HS-5 (cell line): ENCODE results near the gene INAVA.
A peak's percentile ranks its signal among the peaks of the same experiment; 100 is the strongest.
"Not testable (repeated sequence)": the region's sequence is repeated elsewhere in the genome, so short reads cannot be mapped to it uniquely, and the experiment has no call there.

Experiments
- DNase-seq: peaks from one replicate; pipeline ENCODE4 v3.0.0-alpha.2; 2012; ENCODE audit warnings: low read depth

INAVA gene

GRCh38 chr1:200922406-200922805 is 27.7 kb downstream of the INAVA start:
- no peak for DNase-seq

GRCh38 chr1:200923601-200924000 is 28.9 kb downstream of the INAVA start:
- DNase-seq = peak; percentile 13

- DNase-seq = peak; percentile 49
Observed at GRCh38 chr1:200925831-200926230, 31.1 kb downstream of the INAVA start.

GRCh38 chr1:200929530-200930278 is 35.0 kb downstream of the INAVA start:
- no peak for DNase-seq

- not testable (repeated sequence) for DNase-seq
Observed at GRCh38 chr1:200930285-200930684, 35.6 kb downstream of the INAVA start.

- no peak for DNase-seq
Observed at GRCh38 chr1:200931776-200932175, 37.1 kb downstream of the INAVA start.

GRCh38 chr1:200934676-200935245 is 40.1 kb downstream of the INAVA start:
- DNase-seq = no peak

GRCh38 chr1:200935286-200935962 is 40.7 kb downstream of the INAVA start:
- not testable (repeated sequence) for DNase-seq

- no peak for DNase-seq
Observed at GRCh38 chr1:200938955-200939354, 44.3 kb downstream of the INAVA start.

GRCh38 chr1:200945111-200945510 is 50.4 kb downstream of the INAVA start:
- no peak for DNase-seq

GRCh38 chr1:200947059-200947566 is 52.4 kb downstream of the INAVA start:
- no peak for DNase-seq

- no peak for DNase-seq
Observed at GRCh38 chr1:200949626-200950025, 54.9 kb downstream of the INAVA start.

- DNase-seq = peak; percentile 29
Observed at GRCh38 chr1:200951016-200951415, 56.3 kb downstream of the INAVA start.

- DNase-seq = no peak
Observed at GRCh38 chr1:200954434-200954833, 59.7 kb downstream of the INAVA start.

GRCh38 chr1:200958597-200958996 is 63.9 kb downstream of the INAVA start:
- no peak for DNase-seq

GRCh38 chr1:200959411-200959921 is 64.8 kb downstream of the INAVA start:
- DNase-seq = no peak

- no peak for DNase-seq
Observed at GRCh38 chr1:200960236-200960947, 65.7 kb downstream of the INAVA start.

- DNase-seq = no peak
Observed at GRCh38 chr1:200960948-200961340, 66.2 kb downstream of the INAVA start.

GRCh38 chr1:200962151-200962550 is 67.5 kb downstream of the INAVA start:
- not testable (repeated sequence) for DNase-seq

- DNase-seq = no peak
Observed at GRCh38 chr1:200962631-200963030, 67.9 kb downstream of the INAVA start.

- DNase-seq = no peak
Observed at GRCh38 chr1:200963076-200963475, 68.4 kb downstream of the INAVA start.

GRCh38 chr1:200963888-200964287 is 69.2 kb downstream of the INAVA start:
- not testable (repeated sequence) for DNase-seq
